Activated T-helper 1 cell treated with anti-CD3 and anti-CD28 coated beads, Interleukin-12 subunit alpha, Interleukin-12 subunit beta, Interleukin-2, Interleukin-4 antibody, amounts not matched to agents 30 ng/mL and 10 ng/mL and 1 ng/mL, durations not matched to agents 14 hours and 24 hours and 36 hours (primary cell): ENCODE data around the gene GMPPB. TPM values are rescaled to one million over a fixed set of nuclear protein-coding genes. Genes with fewer than 3 reads are reported as not detected.
"Not testable (repeated sequence)": the region's sequence is repeated elsewhere in the genome, so short reads cannot be mapped to it uniquely, and the experiment has no call there.

ENCODE experiments used
- DNase-seq: peaks from one replicate; pipeline ENCODE4 v3.0.0; 2021; ENCODE audit warnings: low spot score
- H3K27ac Mint-ChIP-seq: one replicate; pipeline ENCODE4 v1.8.0; 2021; ENCODE audit warnings: mild to moderate bottlenecking, mixed read lengths
- H3K27me3 Mint-ChIP-seq: one replicate; pipeline ENCODE4 v1.8.0; 2022; ENCODE audit warnings: mild to moderate bottlenecking, moderate library complexity, mixed read lengths; ENCODE audit not compliant: insufficient read depth
- H3K36me3 Mint-ChIP-seq: one replicate; pipeline ENCODE4 v1.8.0; 2021; ENCODE audit warnings: low read depth, mixed read lengths
- H3K4me1 Mint-ChIP-seq: one replicate; pipeline ENCODE4 v1.8.0; 2021; ENCODE audit warnings: low read depth, mixed read lengths
- H3K4me3 Mint-ChIP-seq: one replicate; pipeline ENCODE4 v1.8.0; 2021; ENCODE audit warnings: mild to moderate bottlenecking, moderate library complexity, mixed read lengths
- H3K9me3 Mint-ChIP-seq: one replicate; pipeline ENCODE4 v1.8.0; 2021; ENCODE audit warnings: mixed read lengths
- intact Hi-C: fragments of 100-400 bp; cut with micrococcal nuclease; formaldehyde crosslinking; loops from one replicate; pipeline ENCODE4 v1.15.1; 2024
- total RNA-seq: library from RNA; stranded (reverse); gene quantifications from 2 replicates; pipeline ENCODE4 v1.2.3, GENCODE V29; 2022

The GMPPB gene
- total RNA-seq, 1 donor from 2014 or later, result 49.2 TPM

GRCh38 chr3:49748874-49749273 is 25.1 kb upstream of the GMPPB start:
- DNase-seq, H3K27ac Mint-ChIP-seq, H3K9me3 Mint-ChIP-seq, H3K4me1 Mint-ChIP-seq, intact Hi-C loops, H3K27me3 Mint-ChIP-seq, H3K4me3 Mint-ChIP-seq: not testable (repeated sequence)
- peaks cover 17% of the 10 kb centered on the region for H3K36me3 Mint-ChIP-seq

DNA sequence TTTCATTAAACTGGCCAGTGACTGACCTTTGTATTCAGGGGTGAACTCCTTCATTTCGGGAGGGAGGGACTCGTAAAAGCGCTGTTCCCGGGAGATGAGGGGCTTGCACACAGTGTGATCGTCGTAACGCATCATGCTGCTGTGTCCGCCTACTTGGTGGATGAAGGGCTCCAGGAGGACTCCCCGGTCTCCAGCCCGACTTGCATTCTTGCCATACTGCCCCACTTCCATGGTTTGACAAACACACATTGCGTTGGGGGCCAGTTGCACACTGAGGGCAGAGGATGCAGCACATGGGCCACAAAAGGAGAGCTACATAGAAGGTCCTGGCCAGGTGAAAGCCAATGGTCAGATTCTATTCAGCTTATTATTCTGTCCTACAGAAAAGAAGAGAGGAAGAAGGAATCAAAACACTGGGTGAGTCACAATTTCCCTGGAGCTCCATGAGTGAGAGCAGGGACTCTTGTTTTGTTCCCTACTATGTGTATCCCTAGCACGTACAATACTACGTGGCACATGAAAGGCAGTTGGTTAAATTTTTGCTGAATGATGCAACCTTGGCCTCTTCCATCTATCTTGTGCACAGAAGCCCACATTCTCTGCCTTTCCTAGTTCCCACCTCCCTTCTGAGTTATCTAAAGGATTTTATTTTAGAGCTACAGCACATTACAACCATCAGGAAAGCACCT is 24.2 kb upstream of the GMPPB start:
- Mint-ChIP-seq H3K4me1 (no peaks in the 10 kb centered on the region), H3K9me3 (no peaks in the 10 kb centered on the region), H3K27ac (no peak overlapping the region), H3K27me3 (no peaks in the 10 kb centered on the region), H3K36me3 (peaks cover 13% of the 10 kb centered on the region), H3K4me3 (no peak overlapping the region)
- intact Hi-C loops, result no loop called here
- DNase-seq, result no peak

DNA sequence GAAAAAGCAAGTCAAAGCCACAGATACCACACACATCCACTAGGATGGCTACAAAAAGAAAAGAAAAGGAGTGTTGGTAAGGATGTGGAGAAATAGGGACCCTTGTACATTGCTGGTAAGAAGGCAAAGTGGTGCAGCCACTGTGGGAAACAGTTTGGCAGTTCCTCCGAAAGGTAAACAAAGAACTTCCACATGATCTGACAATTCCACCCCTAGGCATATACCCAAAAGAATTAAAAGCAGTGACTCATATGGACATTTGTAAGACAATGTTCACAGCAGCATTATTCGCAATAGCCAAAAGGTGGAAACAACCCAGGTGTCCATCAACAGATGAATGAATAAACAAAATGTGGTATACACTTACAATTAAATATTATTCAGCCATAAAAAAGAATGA is 22.2 kb upstream of the GMPPB start:
- no peak overlapping the region for H3K4me3 Mint-ChIP-seq
- H3K36me3 Mint-ChIP-seq, result peaks cover 13% of the 10 kb centered on the region
- H3K9me3 Mint-ChIP-seq, result no peaks in the 10 kb centered on the region
- DNase-seq, result no peak
- no peaks in the 10 kb centered on the region for H3K27me3 Mint-ChIP-seq
- H3K27ac Mint-ChIP-seq, result no peak overlapping the region
- H3K4me1 Mint-ChIP-seq, result no peaks in the 10 kb centered on the region
- intact Hi-C loops, result no loop called here

DNA sequence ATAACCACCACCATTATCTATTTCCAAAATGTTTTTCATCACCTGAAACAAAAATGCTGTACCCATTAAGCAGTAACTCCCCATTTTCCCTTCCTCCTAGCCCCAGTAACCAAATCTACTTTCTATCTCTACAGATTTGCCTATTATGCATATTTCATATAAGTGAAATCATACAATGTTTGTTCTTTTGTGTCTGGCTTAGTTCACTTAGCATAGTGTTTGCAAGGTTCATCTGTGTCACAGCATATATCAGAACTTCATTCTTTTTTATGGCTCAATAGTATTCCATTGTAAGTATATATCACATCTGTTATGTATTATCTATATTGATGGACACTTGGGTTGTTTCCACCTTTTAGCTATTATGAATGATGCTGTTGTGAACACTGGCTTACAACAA is 16.7 kb upstream of the GMPPB start:
- Mint-ChIP-seq H3K4me1 (no peaks in the 10 kb centered on the region), H3K27me3 (no peaks in the 10 kb centered on the region), H3K9me3 (no peaks in the 10 kb centered on the region), H3K4me3 (no peak overlapping the region), H3K36me3 (peaks cover 29% of the 10 kb centered on the region), H3K27ac (no peak overlapping the region)
- intact Hi-C loops, result no loop called here
- no peak for DNase-seq

GRCh38 chr3:49738067-49738713 is 14.4 kb upstream of the GMPPB start:
- Mint-ChIP-seq H3K27ac (peak overlapping the region; percentile 32), H3K27me3 (no peaks in the 10 kb centered on the region), H3K4me3 (no peak overlapping the region), H3K9me3 (no peaks in the 10 kb centered on the region), H3K36me3 (peaks cover 23% of the 10 kb centered on the region), H3K4me1 (no peaks in the 10 kb centered on the region)
- DNase-seq, result no peak
- intact Hi-C loops, result no loop called here

GRCh38 chr3:49734752-49735151 is 11.0 kb upstream of the GMPPB start:
- no peak overlapping the region for H3K4me3 Mint-ChIP-seq
- H3K36me3 Mint-ChIP-seq, result peaks cover 26% of the 10 kb centered on the region
- H3K27ac Mint-ChIP-seq, result no peak overlapping the region
- no peaks in the 10 kb centered on the region for H3K9me3 Mint-ChIP-seq
- H3K4me1 Mint-ChIP-seq, result no peaks in the 10 kb centered on the region
- DNase-seq, result no peak
- intact Hi-C loops, result no loop called here
- H3K27me3 Mint-ChIP-seq, result no peaks in the 10 kb centered on the region

- intact Hi-C loops, result no loop called here
- H3K27me3 Mint-ChIP-seq, result no peaks in the 10 kb centered on the region
- no peak overlapping the region for H3K27ac Mint-ChIP-seq
- peaks cover 23% of the 10 kb centered on the region for H3K36me3 Mint-ChIP-seq
- no peaks in the 10 kb centered on the region for H3K9me3 Mint-ChIP-seq
- H3K4me1 Mint-ChIP-seq, result no peaks in the 10 kb centered on the region
- H3K4me3 Mint-ChIP-seq, result no peak overlapping the region
- DNase-seq, result no peak
Observed at GRCh38 chr3:49733551-49733950, 9.8 kb upstream of the GMPPB start.

DNA sequence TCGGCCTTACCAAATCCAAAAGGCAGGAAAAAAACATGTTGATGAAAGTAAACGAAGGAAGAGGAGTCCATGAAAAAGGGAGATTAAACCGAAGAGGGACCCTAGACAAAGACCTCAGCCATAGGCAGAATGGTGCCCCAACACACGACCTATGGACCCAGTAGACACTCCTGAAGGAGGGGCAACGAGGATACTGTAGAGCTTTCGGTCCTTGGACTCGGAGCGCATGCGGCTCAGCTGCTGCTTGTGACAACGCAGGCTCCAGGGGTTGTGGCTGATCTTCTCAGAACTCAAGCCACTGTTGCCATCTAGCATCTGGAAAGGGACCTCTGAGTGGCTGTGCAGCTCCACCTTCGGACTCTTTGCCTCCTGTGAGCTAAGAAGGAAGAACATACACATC is 8.8 kb upstream of the GMPPB start:
- no peak overlapping the region for H3K4me3 Mint-ChIP-seq
- intact Hi-C loops, result no loop called here
- H3K27me3 Mint-ChIP-seq, result no peaks in the 10 kb centered on the region
- H3K36me3 Mint-ChIP-seq, result peaks cover 16% of the 10 kb centered on the region
- DNase-seq, result no peak
- no peak overlapping the region for H3K27ac Mint-ChIP-seq
- no peaks in the 10 kb centered on the region for H3K9me3 Mint-ChIP-seq
- H3K4me1 Mint-ChIP-seq, result no peaks in the 10 kb centered on the region

- Mint-ChIP-seq H3K4me3 (no peak overlapping the region), H3K4me1 (no peaks in the 10 kb centered on the region), H3K9me3 (no peaks in the 10 kb centered on the region), H3K36me3 (peaks cover 8% of the 10 kb centered on the region), H3K27me3 (no peaks in the 10 kb centered on the region), H3K27ac (no peak overlapping the region)
- DNase-seq, result no peak
- intact Hi-C loops, result no loop called here
Observed at GRCh38 chr3:49729966-49730609, 6.3 kb upstream of the GMPPB start.

DNA sequence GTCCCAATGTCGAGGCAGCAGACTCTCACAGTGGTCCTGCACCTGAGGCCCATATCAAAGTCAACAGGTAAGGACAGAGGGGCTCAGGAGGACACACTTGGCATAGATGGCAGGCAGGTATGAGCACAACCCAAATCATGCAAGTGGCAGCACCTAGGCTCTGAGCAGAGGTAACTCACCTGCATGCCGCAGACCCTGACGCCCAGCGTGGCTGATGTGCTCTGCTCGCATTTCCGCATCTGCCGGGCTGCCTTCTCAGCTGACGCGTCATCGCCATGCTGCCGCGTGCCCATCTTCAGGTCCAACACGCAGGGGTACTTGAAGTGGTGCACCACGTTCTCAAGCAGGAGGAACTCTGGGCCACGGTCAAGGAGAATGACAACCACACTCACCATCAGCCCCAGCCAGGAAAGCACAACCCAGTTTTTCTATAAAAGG is 4.2 kb upstream of the GMPPB start:
- Mint-ChIP-seq H3K9me3 (no peaks in the 10 kb centered on the region), H3K36me3 (peaks cover 6% of the 10 kb centered on the region), H3K4me3 (no peak overlapping the region), H3K27ac (no peak overlapping the region), H3K4me1 (peaks cover 9% of the 10 kb centered on the region), H3K27me3 (no peaks in the 10 kb centered on the region)
- no peak for DNase-seq
- intact Hi-C loops, result no loop called here

DNA sequence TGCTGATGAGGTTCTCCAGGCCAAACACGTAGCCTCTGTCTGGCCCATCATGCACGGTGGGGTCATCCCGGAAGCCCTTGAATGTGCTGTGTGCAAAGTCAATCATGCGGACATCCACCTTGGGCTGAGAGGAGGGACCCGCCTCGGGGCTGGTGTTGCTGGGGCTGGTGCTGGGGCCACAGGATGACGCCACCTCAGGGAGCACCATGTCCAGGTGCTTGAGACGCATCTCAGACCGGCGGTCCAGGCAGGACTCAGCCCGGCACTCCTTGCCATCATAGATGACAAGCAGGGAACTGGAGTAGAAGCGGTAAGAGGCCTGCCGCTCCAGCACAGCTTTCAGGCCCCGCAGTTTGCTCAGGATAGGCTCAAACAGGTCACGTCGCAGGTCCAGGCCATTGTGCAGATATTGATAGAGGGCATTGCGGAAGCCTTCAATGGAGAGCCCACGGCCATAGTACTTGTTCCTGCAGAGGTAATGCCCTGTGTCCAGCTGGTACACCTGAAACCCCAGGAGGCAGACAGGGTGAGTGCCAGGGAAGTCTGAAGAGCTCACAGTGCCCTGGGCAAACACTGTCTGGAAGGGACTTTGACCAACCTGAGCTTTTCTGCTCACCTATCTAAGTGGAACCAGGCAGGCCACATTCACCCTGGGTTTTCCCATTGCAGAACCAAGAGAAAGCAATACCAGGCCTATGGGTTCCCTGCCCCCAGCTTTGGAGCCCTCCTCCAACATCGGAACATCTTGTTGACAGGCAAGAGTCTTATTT is 3.6 kb upstream of the GMPPB start:
- H3K4me3 Mint-ChIP-seq, result no peak overlapping the region
- no peaks in the 10 kb centered on the region for H3K27me3 Mint-ChIP-seq
- intact Hi-C loops, result no loop called here
- H3K27ac Mint-ChIP-seq, result no peak overlapping the region
- DNase-seq, result no peak
- H3K4me1 Mint-ChIP-seq, result peaks cover 15% of the 10 kb centered on the region
- H3K9me3 Mint-ChIP-seq, result no peaks in the 10 kb centered on the region
- peaks cover 10% of the 10 kb centered on the region for H3K36me3 Mint-ChIP-seq

DNA sequence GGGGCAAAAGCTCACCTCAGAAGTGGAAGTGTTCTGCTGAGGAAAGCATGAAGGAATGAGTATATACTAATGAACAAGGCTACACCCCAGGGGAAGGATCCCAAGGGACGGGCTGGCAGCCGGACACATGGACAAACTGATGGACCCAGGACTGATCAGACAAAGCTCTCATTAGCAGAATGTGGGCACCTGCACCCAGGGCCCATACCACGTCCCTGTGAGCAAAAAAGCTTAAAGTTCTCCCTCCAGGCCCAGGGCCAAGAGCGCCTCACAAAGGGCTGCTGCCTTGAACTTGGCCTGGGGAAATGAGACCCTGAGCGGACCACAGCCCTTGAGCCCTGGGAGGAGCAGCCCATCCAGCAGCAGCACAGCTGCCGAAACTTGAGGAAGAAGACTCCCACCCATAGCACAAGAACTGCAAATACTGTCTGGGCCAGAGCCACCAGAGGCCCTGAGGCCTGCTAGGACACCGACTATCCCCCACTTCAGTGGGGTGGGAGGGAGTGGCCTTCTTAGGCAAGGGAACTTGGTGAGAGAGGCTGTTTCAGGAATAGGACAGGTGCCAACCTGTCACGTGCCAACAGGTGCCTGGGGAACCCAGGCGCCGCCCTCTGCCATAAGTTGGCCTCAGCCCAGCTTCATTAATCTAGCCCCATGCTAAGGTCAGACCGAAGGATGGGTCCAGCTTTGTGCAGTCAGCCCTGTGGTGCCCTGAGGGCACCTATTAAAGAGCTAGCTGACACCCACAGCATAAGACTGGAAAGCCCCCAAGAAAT is 2.3 kb upstream of the GMPPB start:
- DNase-seq, result no peak
- H3K4me3 Mint-ChIP-seq, result no peak overlapping the region
- no peaks in the 10 kb centered on the region for H3K27me3 Mint-ChIP-seq
- intact Hi-C loops, result no loop called here
- H3K27ac Mint-ChIP-seq, result no peak overlapping the region
- H3K9me3 Mint-ChIP-seq, result no peaks in the 10 kb centered on the region
- peaks cover 18% of the 10 kb centered on the region for H3K4me1 Mint-ChIP-seq
- peaks cover 11% of the 10 kb centered on the region for H3K36me3 Mint-ChIP-seq
